Amygdala (tissue), 56 donors: ENCODE results near the gene PRM3.

ENCODE experiments used
- DNase-seq, 56 donors: peaks; one replicate each; lab custom pipeline; 2025; lab: John Stamatoyannopoulos, UW

PRM3 gene

DNA sequence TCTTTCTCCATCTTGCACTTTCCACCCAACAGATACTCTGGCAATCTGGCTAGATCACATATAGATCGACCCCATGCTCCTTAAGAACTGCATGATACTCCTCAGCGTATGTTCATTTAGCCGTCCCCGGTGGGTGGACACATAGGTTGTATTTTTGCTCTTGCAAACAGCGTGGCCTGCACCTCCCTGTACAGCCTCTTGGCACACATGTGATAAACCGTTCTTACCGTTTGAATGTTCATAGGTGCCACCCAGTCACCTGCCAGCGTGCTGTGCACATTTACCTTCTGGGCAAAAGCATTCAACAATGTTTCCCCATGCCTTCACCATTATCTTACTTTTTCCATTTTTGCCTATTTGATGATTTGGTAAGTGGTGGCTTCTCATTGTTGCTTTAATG is 10.5 kb downstream of the PRM3 start:
- DNase-seq, result no peak

DNA sequence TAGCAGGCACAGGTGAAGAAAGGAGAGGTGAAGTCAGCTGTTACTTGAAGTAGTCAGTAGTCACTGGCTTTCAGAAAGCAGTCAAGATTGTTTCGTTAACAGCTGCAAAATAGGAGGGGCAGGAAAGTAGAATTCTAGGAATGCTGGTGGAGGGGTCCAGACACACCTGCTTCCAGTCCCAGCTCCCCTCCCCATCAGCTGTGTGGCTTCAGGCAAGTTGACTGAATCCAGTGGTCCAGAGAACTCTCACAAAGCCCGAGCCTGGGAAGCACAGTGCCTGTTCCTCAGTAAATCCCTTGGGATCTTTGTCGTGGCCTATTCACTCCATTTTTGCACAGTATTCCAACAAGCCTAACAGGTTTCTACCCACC is 12.8 kb downstream of the PRM3 start:
- no peak for DNase-seq

GRCh38 chr16:11259655-11260595 is 13.5 kb downstream of the PRM3 start:
- no peak for DNase-seq

DNA sequence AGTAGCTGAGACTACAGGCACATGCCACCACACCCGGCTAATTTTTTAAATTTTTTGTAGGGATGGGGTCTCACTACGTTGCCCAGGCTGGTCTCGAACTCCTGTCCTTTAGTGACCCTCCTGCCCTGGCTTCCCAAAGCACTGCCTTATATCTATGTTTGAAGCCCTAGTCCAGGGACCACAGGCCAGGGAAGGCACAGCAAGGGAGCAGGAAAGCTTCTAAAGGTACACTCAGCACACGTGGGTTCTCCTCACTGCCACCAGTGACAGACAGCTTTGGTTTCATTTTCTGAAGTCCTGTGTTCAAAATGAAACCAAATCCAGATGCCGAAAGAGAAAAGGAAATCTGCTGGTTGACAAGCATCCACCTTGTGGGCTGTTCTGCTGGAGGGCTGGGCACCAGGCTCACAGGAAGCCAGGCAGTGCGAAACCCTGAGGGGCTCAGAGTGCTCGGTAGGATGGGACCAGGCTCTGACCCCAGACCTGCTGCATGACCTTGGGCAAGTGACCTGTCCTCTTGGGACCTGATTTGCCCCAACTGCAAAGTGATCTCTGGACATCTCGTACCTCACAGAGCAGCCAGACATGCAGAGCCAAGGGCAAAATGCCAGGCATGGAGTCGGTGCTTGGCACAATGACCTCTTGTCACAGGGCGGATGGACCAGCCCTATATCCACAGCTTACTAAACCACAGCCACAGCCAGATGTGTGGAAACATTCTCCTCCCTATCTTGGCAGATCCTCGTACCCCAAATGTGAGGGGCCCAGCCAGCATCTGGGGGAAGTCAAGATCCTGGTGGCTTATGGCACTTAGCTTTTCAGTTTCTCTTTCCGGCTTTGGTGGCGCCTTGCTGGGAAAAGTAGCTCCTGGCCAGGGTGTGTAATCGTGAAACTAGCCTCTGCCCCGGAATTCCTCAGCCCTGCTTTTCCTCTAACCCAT is 14.6 kb downstream of the PRM3 start:
- DNase-seq, result peak in 49 of 56 donors; percentile 4 to 86 (median 42)

DNA sequence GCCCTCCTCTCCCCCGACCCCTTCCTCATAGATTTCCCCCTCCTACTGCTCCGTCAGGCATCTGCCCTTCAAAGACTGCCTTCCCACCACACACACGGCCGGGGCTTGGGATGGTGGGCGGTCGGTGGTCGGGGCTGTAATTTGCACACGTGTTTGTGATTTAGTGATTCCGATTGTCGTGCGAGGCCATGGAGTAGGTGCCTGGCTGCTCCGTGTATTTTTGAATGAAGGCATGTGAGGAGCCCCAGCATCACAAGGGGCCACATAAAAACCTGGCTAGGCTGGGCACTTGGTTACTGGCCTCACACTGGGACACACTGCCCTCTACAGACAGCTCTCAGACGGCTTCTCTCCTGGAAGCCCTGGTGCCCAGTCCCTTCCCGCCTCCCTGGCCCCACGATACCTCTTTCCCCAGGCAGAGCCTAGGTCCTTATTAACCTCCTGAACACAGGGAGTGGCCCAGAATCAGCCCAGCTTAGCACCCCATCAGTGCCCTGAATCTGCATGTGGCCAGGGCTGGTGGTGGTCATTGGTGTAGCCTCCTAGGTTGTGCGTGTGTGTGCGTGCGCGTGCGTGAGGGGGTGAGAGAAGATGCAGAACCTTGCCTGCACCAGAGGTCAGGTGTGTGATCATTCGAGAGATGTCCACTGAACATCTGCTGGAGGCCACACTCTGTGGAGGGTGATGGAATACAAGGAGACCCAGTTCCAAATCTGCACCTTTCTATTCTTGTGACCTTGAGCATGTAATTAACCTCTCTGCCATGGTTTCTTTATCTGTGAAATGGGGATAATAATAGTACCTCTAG is 16.1 kb downstream of the PRM3 start:
- DNase-seq, result peak in 50 of 56 donors; percentile 13 to 82 (median 48)

DNA sequence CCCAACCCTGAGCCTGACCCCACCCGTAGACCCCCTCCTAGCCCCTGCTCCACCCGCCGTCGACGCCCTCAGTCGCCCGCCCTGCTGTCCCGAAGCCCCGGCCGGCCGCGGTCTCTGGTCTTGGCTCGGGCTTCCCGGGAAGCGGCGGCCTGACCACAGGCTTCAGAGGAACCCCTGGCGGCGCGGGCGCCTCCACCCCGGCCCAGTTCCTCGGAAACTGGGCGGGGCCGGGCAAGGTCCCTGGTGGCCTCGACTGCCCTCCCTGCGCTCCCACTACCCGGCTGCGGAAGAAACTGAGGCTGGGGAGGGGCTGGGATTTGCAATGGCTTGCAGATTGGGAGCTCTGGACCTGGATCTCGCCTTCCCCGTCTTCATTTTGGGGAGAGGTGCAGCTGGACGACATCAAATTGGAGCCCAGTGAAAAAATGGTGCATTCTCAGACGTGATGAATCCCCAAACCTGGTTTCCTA is 16.7 kb downstream of the PRM3 start:
- peak in 19 of 56 donors; percentile 12 to 54 (median 36) for DNase-seq

GRCh38 chr16:11255737-11256660 is 17.4 kb downstream of the PRM3 start, which contains the start of gene SOCS1:
TSS of gene SOCS1 (minus strand) at chr16:11256204. CDS start at chr16:11255478, 726 bp downstream.
- peak in 54 of 56 donors; percentile 16 to 90 (median 63) for DNase-seq

GRCh38 chr16:11254913-11255736 is 18.3 kb downstream of the PRM3 start:
- DNase-seq, result peak in 6 of 56 donors; percentile 7 to 31 (median 21)

DNA sequence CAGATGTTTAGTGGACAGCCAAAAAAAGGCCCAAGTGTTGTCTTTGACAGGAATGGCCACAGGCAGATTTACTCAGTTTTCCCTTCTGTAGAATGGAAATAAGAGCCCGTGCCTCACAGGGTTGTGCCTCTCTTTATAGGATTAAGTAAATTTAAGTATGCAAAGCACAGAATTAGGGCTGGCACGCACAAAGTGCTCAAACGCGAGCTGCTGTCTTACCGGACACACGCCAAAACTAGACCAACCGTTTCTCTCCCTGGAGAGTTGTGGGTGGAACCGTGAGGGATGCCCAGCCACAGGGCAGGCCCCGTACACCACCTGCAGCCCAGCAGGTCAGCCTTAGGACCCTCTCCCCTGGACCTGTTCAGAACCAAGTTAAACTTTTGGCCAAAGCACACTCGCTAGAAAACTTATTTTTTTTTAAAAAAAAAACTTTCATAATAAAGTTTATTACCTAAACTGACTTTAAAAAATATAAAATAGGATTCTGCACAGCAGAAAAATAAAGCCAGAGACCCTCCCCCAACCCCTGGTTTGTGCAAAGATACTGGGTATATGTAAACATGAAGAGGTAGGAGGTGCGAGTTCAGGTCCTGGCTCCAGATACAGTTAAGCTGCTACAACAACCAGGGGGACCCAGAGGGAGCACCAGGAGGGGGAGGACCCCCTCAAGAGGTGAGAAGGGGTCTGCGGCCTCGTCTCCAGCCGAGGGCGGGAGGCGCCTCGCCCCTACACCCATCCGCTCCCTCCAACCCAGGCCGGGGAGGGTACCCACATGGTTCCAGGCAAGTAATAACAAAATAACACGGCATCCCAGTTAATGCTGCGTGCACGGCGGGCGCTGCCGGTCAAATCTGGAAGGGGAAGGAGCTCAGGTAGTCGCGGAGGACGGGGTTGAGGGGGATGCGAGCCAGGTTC is 19.2 kb downstream of the PRM3 start:
- no peak for DNase-seq

GRCh38 chr16:11253009-11253994 is 20.1 kb downstream of the PRM3 start:
- DNase-seq, result no peak

GRCh38 chr16:11252482-11252931 is 20.9 kb downstream of the PRM3 start:
- DNase-seq, result no peak

DNA sequence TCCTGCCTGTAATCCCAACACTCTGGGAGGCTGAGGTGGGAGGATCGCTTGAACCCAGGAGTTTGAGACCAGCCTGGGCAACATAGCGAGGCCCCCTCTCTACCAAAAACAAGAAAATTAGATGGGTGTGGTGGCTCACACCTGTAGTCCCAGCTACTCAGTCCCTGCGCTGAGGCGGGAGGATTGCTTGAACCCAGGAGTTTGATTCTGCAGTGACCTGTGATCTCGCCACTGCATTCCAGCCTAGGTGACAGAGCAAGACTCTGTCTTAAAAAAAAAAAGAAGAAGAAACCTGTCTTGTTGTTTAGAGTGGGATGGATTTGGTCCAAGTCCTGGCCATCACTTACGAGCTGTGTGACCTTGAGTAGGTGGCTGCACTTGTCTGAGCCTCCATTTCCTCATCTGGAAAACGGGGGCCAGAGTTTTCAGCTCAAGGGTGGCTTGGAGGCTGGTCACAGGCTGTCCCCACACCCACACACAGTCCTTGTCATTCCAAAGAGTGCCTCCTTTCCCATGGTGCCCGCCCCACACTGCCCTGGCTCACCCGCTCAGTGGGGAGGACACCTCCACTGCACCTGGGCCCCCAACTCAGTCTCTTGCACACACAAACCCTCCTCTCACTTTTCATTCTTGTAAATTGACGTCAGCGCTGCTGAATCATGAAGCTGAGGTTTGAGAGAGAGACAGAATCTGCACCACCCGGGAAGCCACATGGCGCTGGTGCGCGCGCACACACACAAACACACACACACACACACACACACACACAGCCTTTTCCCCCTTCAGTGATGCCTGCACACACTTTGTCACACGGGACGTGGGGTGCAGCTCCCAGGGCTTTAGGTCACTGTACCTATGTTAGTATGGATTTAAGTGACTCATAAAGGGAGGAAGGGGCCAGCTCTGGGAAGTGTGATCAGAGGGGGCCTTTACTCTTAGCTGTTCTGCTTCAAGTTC is 21.6 kb downstream of the PRM3 start:
- DNase-seq, result peak in 2 of 56 donors; percentile 6 to 23

DNA sequence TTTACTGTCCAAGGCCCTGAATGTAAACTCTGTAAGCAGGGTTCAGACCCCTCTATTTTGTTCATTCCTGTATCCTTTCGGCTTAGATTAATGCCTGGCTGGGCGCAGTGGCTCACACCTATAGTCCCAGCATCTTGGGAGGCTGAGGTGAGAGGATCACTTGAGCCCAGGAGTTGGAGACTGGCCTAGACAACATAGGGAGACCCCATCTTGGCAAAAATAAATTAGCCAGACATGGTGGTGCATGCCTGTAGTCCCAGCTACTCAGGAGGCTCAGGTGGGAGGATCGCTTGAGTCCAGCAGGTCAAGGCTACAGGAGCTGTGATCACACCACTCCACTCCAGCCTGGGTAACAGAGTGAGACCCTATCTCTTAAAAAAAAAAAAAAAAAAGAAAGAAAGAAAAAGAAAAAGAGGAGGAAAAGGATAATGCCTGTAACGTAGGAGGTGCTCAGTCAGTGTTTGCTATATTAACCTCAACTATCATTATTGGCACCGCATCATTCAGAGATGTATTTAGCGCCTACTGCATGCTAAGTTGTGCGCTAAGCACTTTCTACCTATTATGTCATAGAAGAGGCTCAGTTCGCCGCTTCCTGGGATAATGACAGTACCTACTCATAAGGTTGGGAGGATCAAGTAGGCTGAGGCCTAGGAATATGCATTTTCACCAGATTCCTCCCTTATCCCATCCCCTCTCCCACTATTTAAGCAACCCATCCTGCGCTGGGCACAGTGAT is 22.5 kb downstream of the PRM3 start:
- no peak for DNase-seq
